ENCODE results near the gene SHISAL2A. TPM values are rescaled to one million over a fixed set of nuclear protein-coding genes. Genes with fewer than 3 reads are reported as not detected.

Gene SHISAL2A
- polyA plus RNA-seq, 1 of the 3 experiments (the other 2 are of a cell fraction): 0.07 TPM

DNA sequence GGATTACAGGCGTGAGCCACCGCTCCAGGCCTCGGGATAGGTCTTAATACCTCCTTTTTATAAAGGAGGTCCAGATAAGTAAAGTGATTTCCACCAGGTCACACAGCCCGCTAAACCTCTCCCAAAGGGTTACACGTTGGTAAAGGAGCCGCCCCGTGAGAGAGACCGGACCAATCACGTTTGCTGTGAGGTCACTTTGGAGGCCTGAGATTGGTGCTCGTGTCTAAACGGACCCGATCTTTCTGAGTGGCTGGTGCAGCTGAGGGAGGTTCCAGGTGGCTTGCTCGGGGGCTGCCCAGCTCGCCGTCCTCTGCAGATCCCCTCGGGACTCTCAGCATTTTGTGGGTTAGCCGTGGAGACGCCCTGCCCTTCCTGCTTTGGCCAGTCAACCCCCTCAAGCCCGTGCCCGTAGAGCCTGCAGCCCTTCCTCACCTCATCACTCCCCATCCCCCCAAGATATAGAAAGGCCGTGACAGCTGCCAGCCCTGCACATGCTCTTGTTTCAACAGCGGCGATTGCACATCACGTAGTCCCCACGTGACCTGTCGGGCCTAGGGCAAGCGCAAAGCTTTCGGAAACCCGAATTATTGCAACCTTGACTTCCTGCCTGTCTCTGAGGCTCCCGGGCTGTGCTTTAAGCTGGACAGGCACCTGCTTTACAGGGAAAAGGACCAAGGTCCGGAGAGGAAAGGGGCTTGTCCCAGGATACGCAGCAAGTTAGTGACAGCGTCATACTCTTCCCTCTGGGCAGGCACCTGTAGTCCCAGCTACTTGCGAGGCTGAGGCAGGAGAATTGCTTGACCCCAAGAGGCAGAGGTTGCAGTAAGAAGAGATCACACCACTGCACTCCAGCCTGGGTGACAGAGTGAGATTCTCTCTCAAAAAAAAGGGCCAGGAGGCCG lies 70.2 kb downstream of the SHISAL2A start (continued):
- TF ChIP-seq, protein P1, sequence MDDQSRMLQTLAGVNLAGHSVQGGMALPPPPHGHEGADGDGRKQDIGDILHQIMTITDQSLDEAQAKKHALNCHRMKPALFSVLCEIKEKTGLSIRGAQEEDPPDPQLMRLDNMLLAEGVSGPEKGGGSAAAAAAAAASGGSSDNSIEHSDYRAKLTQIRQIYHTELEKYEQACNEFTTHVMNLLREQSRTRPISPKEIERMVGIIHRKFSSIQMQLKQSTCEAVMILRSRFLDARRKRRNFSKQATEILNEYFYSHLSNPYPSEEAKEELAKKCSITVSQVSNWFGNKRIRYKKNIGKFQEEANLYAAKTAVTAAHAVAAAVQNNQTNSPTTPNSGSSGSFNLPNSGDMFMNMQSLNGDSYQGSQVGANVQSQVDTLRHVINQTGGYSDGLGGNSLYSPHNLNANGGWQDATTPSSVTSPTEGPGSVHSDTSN (IDR thresholded peaks at IDR 0.05): peak; percentile 40; the same call in 1 of the 2 replicates
- TF ChIP-seq RAD21 (IDR thresholded peaks at IDR 0.05; ENCODE audit: low read length) (no peak), JUND (IDR thresholded peaks at IDR 0.05) (no peak), FOXJ3 (CRISPR knock-in tag; IDR thresholded peaks at IDR 0.05) (no peak; the same call in 1 of the 2 replicates), YY1 (IDR thresholded peaks at IDR 0.05; ENCODE audit: low read depth) (no peak), SMC3 (IDR thresholded peaks at IDR 0.05; ENCODE audit: low read depth, low read length) (no peak), EZH2phosphoT487 (IDR thresholded peaks at IDR 0.05; ENCODE audit: borderline replicate concordance, low read depth) (no peak), TCF12 (IDR thresholded peaks at IDR 0.05) (no peak; the same call in 1 of the 2 replicates), FOSL2 (IDR thresholded peaks at IDR 0.05; ENCODE audit: borderline replicate concordance, low read depth) (no peak), NRF1 (IDR thresholded peaks at IDR 0.05; ENCODE audit: low read depth, low read length) (peak; percentile 42; the same call in 1 of the 2 replicates), EP300 (IDR thresholded peaks at IDR 0.05; ENCODE audit: borderline replicate concordance in 1 of 2, low read depth in 1 of 2, low read length in 1 of 2) (no peak; a peak in 1 of 4 replicates), RFX5 (IDR thresholded peaks at IDR 0.05; ENCODE audit: low read length) (0 out of 2 replicates have a peak, but pooled peaks have one; percentile 54)
- TF ChIP-seq, protein P2, sequence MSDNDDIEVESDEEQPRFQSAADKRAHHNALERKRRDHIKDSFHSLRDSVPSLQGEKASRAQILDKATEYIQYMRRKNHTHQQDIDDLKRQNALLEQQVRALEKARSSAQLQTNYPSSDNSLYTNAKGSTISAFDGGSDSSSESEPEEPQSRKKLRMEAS (IDR thresholded peaks at IDR 0.05; ENCODE audit: low read depth): peak; percentile 99
- TF ChIP-seq, protein P3, sequence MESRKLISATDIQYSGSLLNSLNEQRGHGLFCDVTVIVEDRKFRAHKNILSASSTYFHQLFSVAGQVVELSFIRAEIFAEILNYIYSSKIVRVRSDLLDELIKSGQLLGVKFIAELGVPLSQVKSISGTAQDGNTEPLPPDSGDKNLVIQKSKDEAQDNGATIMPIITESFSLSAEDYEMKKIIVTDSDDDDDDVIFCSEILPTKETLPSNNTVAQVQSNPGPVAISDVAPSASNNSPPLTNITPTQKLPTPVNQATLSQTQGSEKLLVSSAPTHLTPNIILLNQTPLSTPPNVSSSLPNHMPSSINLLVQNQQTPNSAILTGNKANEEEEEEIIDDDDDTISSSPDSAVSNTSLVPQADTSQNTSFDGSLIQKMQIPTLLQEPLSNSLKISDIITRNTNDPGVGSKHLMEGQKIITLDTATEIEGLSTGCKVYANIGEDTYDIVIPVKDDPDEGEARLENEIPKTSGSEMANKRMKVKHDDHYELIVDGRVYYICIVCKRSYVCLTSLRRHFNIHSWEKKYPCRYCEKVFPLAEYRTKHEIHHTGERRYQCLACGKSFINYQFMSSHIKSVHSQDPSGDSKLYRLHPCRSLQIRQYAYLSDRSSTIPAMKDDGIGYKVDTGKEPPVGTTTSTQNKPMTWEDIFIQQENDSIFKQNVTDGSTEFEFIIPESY (IDR thresholded peaks at IDR 0.05; ENCODE audit: borderline replicate concordance, low read depth): no peak
- TF ChIP-seq, protein P4, sequence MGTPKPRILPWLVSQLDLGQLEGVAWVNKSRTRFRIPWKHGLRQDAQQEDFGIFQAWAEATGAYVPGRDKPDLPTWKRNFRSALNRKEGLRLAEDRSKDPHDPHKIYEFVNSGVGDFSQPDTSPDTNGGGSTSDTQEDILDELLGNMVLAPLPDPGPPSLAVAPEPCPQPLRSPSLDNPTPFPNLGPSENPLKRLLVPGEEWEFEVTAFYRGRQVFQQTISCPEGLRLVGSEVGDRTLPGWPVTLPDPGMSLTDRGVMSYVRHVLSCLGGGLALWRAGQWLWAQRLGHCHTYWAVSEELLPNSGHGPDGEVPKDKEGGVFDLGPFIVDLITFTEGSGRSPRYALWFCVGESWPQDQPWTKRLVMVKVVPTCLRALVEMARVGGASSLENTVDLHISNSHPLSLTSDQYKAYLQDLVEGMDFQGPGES (IDR thresholded peaks at IDR 0.05; ENCODE audit: low read depth, low read length): no peak; the same call in 1 of the 2 replicates

Data from SK-N-SH (cell line).